ENCODE data around the gene NALCN.

NALCN gene

GRCh38 chr13:101416181-101417042 lies at the start of gene NALCN:
NALCN (minus strand) TSS chr13:101416508; CDS start chr13:101399126, 17,382 bp downstream.
- Histone ChIP-seq H3K4me3 (ENCODE audit: low read length) (peak within 1 kb of the TSS; percentile 71), H3K4me1 (ENCODE audit: insufficient read depth, low read length) (no peaks in the 10 kb centered on the region), H3K27ac (ENCODE audit: low read length) (no peak within 1 kb of the TSS), H3K27me3 (ENCODE audit: insufficient read depth, low read length) (peaks cover 41% of the 10 kb centered on the region), H3K36me3 (ENCODE audit: insufficient read depth, low read depth, low read length) (no peaks in the 10 kb centered on the region), H3K9ac (ENCODE audit: low read depth, low read length) (no peak within 1 kb of the TSS), H3K9me3 (ENCODE audit: insufficient read depth, low read depth, low read length) (no peaks in the 10 kb centered on the region)

GRCh38 chr13:101465877-101466276 lies 49.6 kb upstream of the NALCN start:
- H3K4me3 ChIP-seq (ENCODE audit: low read length) = no peak overlapping the region
- H3K9me3 ChIP-seq (ENCODE audit: insufficient read depth, low read depth, low read length) = no peaks in the 10 kb centered on the region
- no peak overlapping the region for H3K27ac ChIP-seq (ENCODE audit: low read length)
- H3K4me1 ChIP-seq (ENCODE audit: insufficient read depth, low read length) = no peaks in the 10 kb centered on the region
- no peaks in the 10 kb centered on the region for H3K27me3 ChIP-seq (ENCODE audit: insufficient read depth, low read length)
- no peaks in the 10 kb centered on the region for H3K36me3 ChIP-seq (ENCODE audit: insufficient read depth, low read depth, low read length)
- no peak overlapping the region for H3K9ac ChIP-seq (ENCODE audit: low read depth, low read length)

GRCh38 chr13:101457176-101457575 lies 40.9 kb upstream of the NALCN start:
- H3K9ac ChIP-seq (ENCODE audit: low read depth, low read length) = no peak overlapping the region
- no peaks in the 10 kb centered on the region for H3K27me3 ChIP-seq (ENCODE audit: insufficient read depth, low read length)
- H3K4me1 ChIP-seq (ENCODE audit: insufficient read depth, low read length) = no peaks in the 10 kb centered on the region; the same call in 1 of the 2 replicates
- no peaks in the 10 kb centered on the region for H3K36me3 ChIP-seq (ENCODE audit: insufficient read depth, low read depth, low read length)
- H3K27ac ChIP-seq (ENCODE audit: low read length) = no peak overlapping the region
- H3K9me3 ChIP-seq (ENCODE audit: insufficient read depth, low read depth, low read length) = no peaks in the 10 kb centered on the region
- no peak overlapping the region for H3K4me3 ChIP-seq (ENCODE audit: low read length)

- Histone ChIP-seq H3K9me3 (ENCODE audit: insufficient read depth, low read depth, low read length) (no peaks in the 10 kb centered on the region), H3K27ac (ENCODE audit: low read length) (no peak overlapping the region), H3K4me1 (ENCODE audit: insufficient read depth, low read length) (peaks cover 2% of the 10 kb centered on the region), H3K9ac (ENCODE audit: low read depth, low read length) (no peak overlapping the region), H3K4me3 (ENCODE audit: low read length) (no peak overlapping the region), H3K36me3 (ENCODE audit: insufficient read depth, low read depth, low read length) (no peaks in the 10 kb centered on the region), H3K27me3 (ENCODE audit: insufficient read depth, low read length) (no peaks in the 10 kb centered on the region)
Measured at GRCh38 chr13:101455863-101456262, 39.6 kb upstream of the NALCN start.

GRCh38 chr13:101454767-101455166 lies 38.5 kb upstream of the NALCN start:
- Histone ChIP-seq H3K36me3 (ENCODE audit: insufficient read depth, low read depth, low read length) (no peaks in the 10 kb centered on the region), H3K4me3 (ENCODE audit: low read length) (no peak overlapping the region), H3K9ac (ENCODE audit: low read depth, low read length) (no peak overlapping the region), H3K27ac (ENCODE audit: low read length) (no peak overlapping the region), H3K4me1 (ENCODE audit: insufficient read depth, low read length) (peaks cover 6% of the 10 kb centered on the region), H3K9me3 (ENCODE audit: insufficient read depth, low read depth, low read length) (no peaks in the 10 kb centered on the region), H3K27me3 (ENCODE audit: insufficient read depth, low read length) (no peaks in the 10 kb centered on the region)

- Histone ChIP-seq H3K27me3 (ENCODE audit: insufficient read depth, low read length) (no peaks in the 10 kb centered on the region), H3K4me1 (ENCODE audit: insufficient read depth, low read length) (peaks cover 6% of the 10 kb centered on the region), H3K9me3 (ENCODE audit: insufficient read depth, low read depth, low read length) (no peaks in the 10 kb centered on the region), H3K9ac (ENCODE audit: low read depth, low read length) (no peak overlapping the region), H3K4me3 (ENCODE audit: low read length) (no peak overlapping the region; the same call in 1 of the 2 replicates), H3K27ac (ENCODE audit: low read length) (no peak overlapping the region), H3K36me3 (ENCODE audit: insufficient read depth, low read depth, low read length) (no peaks in the 10 kb centered on the region)
Measured at GRCh38 chr13:101453784-101454201, 37.5 kb upstream of the NALCN start.

- H3K4me3 ChIP-seq (ENCODE audit: low read length) = no peak within 1 kb of the TSS; the same call in 1 of the 2 replicates
- no peaks in the 10 kb centered on the region for H3K27me3 ChIP-seq (ENCODE audit: insufficient read depth, low read length)
- peaks cover 6% of the 10 kb centered on the region for H3K4me1 ChIP-seq (ENCODE audit: insufficient read depth, low read length)
- no peak within 1 kb of the TSS for H3K9ac ChIP-seq (ENCODE audit: low read depth, low read length)
- no peaks in the 10 kb centered on the region for H3K9me3 ChIP-seq (ENCODE audit: insufficient read depth, low read depth, low read length)
- H3K27ac ChIP-seq (ENCODE audit: low read length) = no peak within 1 kb of the TSS
- H3K36me3 ChIP-seq (ENCODE audit: insufficient read depth, low read depth, low read length) = no peaks in the 10 kb centered on the region
Measured at GRCh38 chr13:101452519-101453485, 36.5 kb upstream of the NALCN start, which contains the start of gene ITGBL1. ITGBL1 (plus strand) TSS chr13:101452675; CDS start chr13:101452834, 159 bp downstream.

- no peak overlapping the region for H3K9ac ChIP-seq (ENCODE audit: low read depth, low read length)
- H3K36me3 ChIP-seq (ENCODE audit: insufficient read depth, low read depth, low read length) = no peaks in the 10 kb centered on the region
- H3K4me3 ChIP-seq (ENCODE audit: low read length) = no peak overlapping the region
- H3K27me3 ChIP-seq (ENCODE audit: insufficient read depth, low read length) = no peaks in the 10 kb centered on the region
- no peak overlapping the region for H3K27ac ChIP-seq (ENCODE audit: low read length)
- no peaks in the 10 kb centered on the region for H3K9me3 ChIP-seq (ENCODE audit: insufficient read depth, low read depth, low read length)
- peaks cover 6% of the 10 kb centered on the region for H3K4me1 ChIP-seq (ENCODE audit: insufficient read depth, low read length)
Measured at GRCh38 chr13:101451641-101452040, 35.3 kb upstream of the NALCN start.

- Histone ChIP-seq H3K4me3 (ENCODE audit: low read length) (no peak overlapping the region), H3K9me3 (ENCODE audit: insufficient read depth, low read depth, low read length) (no peaks in the 10 kb centered on the region), H3K36me3 (ENCODE audit: insufficient read depth, low read depth, low read length) (no peaks in the 10 kb centered on the region), H3K27me3 (ENCODE audit: insufficient read depth, low read length) (no peaks in the 10 kb centered on the region), H3K27ac (ENCODE audit: low read length) (no peak overlapping the region), H3K9ac (ENCODE audit: low read depth, low read length) (no peak overlapping the region), H3K4me1 (ENCODE audit: insufficient read depth, low read length) (peaks cover 6% of the 10 kb centered on the region; the same call in 1 of the 2 replicates)
Measured at GRCh38 chr13:101450749-101451130, 34.4 kb upstream of the NALCN start.

- no peaks in the 10 kb centered on the region for H3K36me3 ChIP-seq (ENCODE audit: insufficient read depth, low read depth, low read length)
- H3K27ac ChIP-seq (ENCODE audit: low read length) = no peak overlapping the region
- no peak overlapping the region for H3K9ac ChIP-seq (ENCODE audit: low read depth, low read length)
- no peak overlapping the region for H3K4me3 ChIP-seq (ENCODE audit: low read length)
- no peaks in the 10 kb centered on the region for H3K27me3 ChIP-seq (ENCODE audit: insufficient read depth, low read length)
- peaks cover 6% of the 10 kb centered on the region; the same call in 1 of the 2 replicates for H3K4me1 ChIP-seq (ENCODE audit: insufficient read depth, low read length)
- H3K9me3 ChIP-seq (ENCODE audit: insufficient read depth, low read depth, low read length) = no peaks in the 10 kb centered on the region
Measured at GRCh38 chr13:101449790-101450748, 33.8 kb upstream of the NALCN start.

GRCh38 chr13:101447852-101448251 lies 31.5 kb upstream of the NALCN start:
- Histone ChIP-seq H3K36me3 (ENCODE audit: insufficient read depth, low read depth, low read length) (no peaks in the 10 kb centered on the region), H3K4me3 (ENCODE audit: low read length) (no peak overlapping the region), H3K4me1 (ENCODE audit: insufficient read depth, low read length) (peaks cover 6% of the 10 kb centered on the region; the same call in 1 of the 2 replicates), H3K27me3 (ENCODE audit: insufficient read depth, low read length) (no peaks in the 10 kb centered on the region), H3K27ac (ENCODE audit: low read length) (no peak overlapping the region), H3K9me3 (ENCODE audit: insufficient read depth, low read depth, low read length) (no peaks in the 10 kb centered on the region), H3K9ac (ENCODE audit: low read depth, low read length) (no peak overlapping the region)

Data from iPS-20b (cell line).